NCI-H2107 (cell line): ENCODE results near the gene TMEM178B.
"Not testable (repeated sequence)": the region's sequence is repeated elsewhere in the genome, so short reads cannot be mapped to it uniquely, and the experiment has no call there.

ENCODE experiments used
- DNase-seq: peaks from one replicate; lab custom pipeline; 2025; lab: John Stamatoyannopoulos, UW

Gene TMEM178B

GRCh38 chr7:141356161-141356560 lies 282.3 kb downstream of the TMEM178B start:
- no peak for DNase-seq

- DNase-seq: no peak
Measured at GRCh38 chr7:141358386-141358785, 284.5 kb downstream of the TMEM178B start.

- DNase-seq: no peak
Measured at GRCh38 chr7:141359262-141359661, 285.4 kb downstream of the TMEM178B start.

- DNase-seq: no peak
Measured at GRCh38 chr7:141359740-141360415, 286.0 kb downstream of the TMEM178B start.

GRCh38 chr7:141360416-141360760 lies 286.5 kb downstream of the TMEM178B start:
- no peak for DNase-seq

- DNase-seq: no peak
Measured at GRCh38 chr7:141360803-141361202, 286.9 kb downstream of the TMEM178B start.

GRCh38 chr7:141361479-141361878 lies 287.6 kb downstream of the TMEM178B start:
- no peak for DNase-seq

GRCh38 chr7:141361960-141362359 lies 288.1 kb downstream of the TMEM178B start:
- DNase-seq: no peak

- no peak for DNase-seq
Measured at GRCh38 chr7:141362580-141363435, 288.9 kb downstream of the TMEM178B start.

- no peak for DNase-seq
Measured at GRCh38 chr7:141363748-141364147, 289.9 kb downstream of the TMEM178B start.

GRCh38 chr7:141366091-141366621 lies 292.3 kb downstream of the TMEM178B start:
- DNase-seq: no peak

GRCh38 chr7:141369422-141369821 lies 295.6 kb downstream of the TMEM178B start:
- DNase-seq: no peak

GRCh38 chr7:141370178-141370577 lies 296.3 kb downstream of the TMEM178B start:
- DNase-seq: no peak

GRCh38 chr7:141370650-141371049 lies 296.8 kb downstream of the TMEM178B start:
- no peak for DNase-seq

GRCh38 chr7:141374425-141374824 lies 300.6 kb downstream of the TMEM178B start:
- DNase-seq: no peak

- no peak for DNase-seq
Measured at GRCh38 chr7:141375442-141375841, 301.6 kb downstream of the TMEM178B start.

- DNase-seq: no peak
Measured at GRCh38 chr7:141377906-141378305, 304.0 kb downstream of the TMEM178B start.

GRCh38 chr7:141378405-141378804 lies 304.5 kb downstream of the TMEM178B start:
- DNase-seq: no peak

- DNase-seq: no peak
Measured at GRCh38 chr7:141381794-141382427, 308.0 kb downstream of the TMEM178B start.

- not testable (repeated sequence) for DNase-seq
Measured at GRCh38 chr7:141383356-141383755, 309.5 kb downstream of the TMEM178B start.

GRCh38 chr7:141386881-141387280 lies 313.0 kb downstream of the TMEM178B start:
- DNase-seq: no peak

GRCh38 chr7:141387521-141388217 lies 313.8 kb downstream of the TMEM178B start:
- DNase-seq: no peak
